ENCODE results near the gene KLHL34. TPM values are rescaled to one million over a fixed set of nuclear protein-coding genes. Genes with fewer than 3 reads are reported as not detected.

The KLHL34 gene
- total and polyA plus RNA-seq, 2 of the 13 experiments (the other 11 are each of a cell fraction or from before 2014, with no cell fraction given): not detected

- Histone ChIP-seq H3K27ac (ENCODE audit: extremely low read length, insufficient read depth, low read length) (no peak overlapping the region), H3K9me3 (ENCODE audit: low read length) (no peaks in the 10 kb centered on the region), H2AFZ (ENCODE audit: low read length) (no peak overlapping the region), H3K4me2 (ENCODE audit: low read depth, low read length) (no peak overlapping the region), H3K9ac (ENCODE audit: insufficient read depth, low read depth, low read length) (no peak overlapping the region), H3K4me3 (replicated peaks in 1 of 3; ENCODE audit: insufficient read depth in 1 of 3, low read depth in 2 of 3, low read length in 3 of 3) (no peak overlapping the region), H4K20me1 (ENCODE audit: insufficient read depth, low read length) (no peaks in the 10 kb centered on the region), H3K36me3 (replicated peaks in 1 of 2; ENCODE audit: control insufficient read depth in 1 of 2, insufficient read depth in 2 of 2, low read length in 2 of 2) (no peaks in the 10 kb centered on the region), H3K27me3 (ENCODE audit: control insufficient read depth in 1 of 2, insufficient read depth in 2 of 2, low read length in 2 of 2) (no peaks in the 10 kb centered on the region; a peak in 1 of 5 replicates), H3K4me1 (ENCODE audit: insufficient read depth, low read length) (no peaks in the 10 kb centered on the region), H3K79me2 (ENCODE audit: insufficient read depth, low read length) (no peaks in the 10 kb centered on the region)
- DNase-seq (ENCODE audit: low spot score) (no peak), ATAC-seq (no peak), FAIRE-seq (no peak)
- no TSS peak for BruUV-seq (replicated peaks)
- ChIA-PET POLR2A (no interaction called here), CTCF (ENCODE audit: low intra/inter-chr PET ratio, low total read pairs) (no interaction called here)
- in situ Hi-C loops (cut with HindIII; ENCODE audit: extremely low pct_ligation_motif_present, low pct_unique_long_range_greater_than_20kb): no loop called here
- TF ChIP-seq ZKSCAN8 (CRISPR knock-in tag; IDR thresholded peaks at IDR 0.05; ENCODE audit: borderline replicate concordance) (no peak), ZSCAN20 (CRISPR knock-in tag; IDR thresholded peaks at IDR 0.05; ENCODE audit: borderline replicate concordance) (no peak), ZNF597 (CRISPR knock-in tag; IDR thresholded peaks at IDR 0.05) (no peak), RARG (CRISPR knock-in tag; IDR thresholded peaks at IDR 0.05; ENCODE audit: low read depth) (no peak), ZNF232 (CRISPR knock-in tag; IDR thresholded peaks at IDR 0.05; ENCODE audit: borderline replicate concordance) (no peak), CBX1 (IDR thresholded peaks at IDR 0.05; ENCODE audit: low read depth) (no peak), ZNF557 (CRISPR knock-in tag; IDR thresholded peaks at IDR 0.05) (no peak), ZNF30 (CRISPR knock-in tag; IDR thresholded peaks at IDR 0.05) (no peak), ZNF598 (CRISPR knock-in tag; IDR thresholded peaks at IDR 0.05; ENCODE audit: borderline replicate concordance) (no peak), SSRP1 (CRISPR knock-in tag; IDR thresholded peaks at IDR 0.05) (no peak), NFATC3 (CRISPR knock-in tag; IDR thresholded peaks at IDR 0.05) (no peak), PHF5A (CRISPR knock-in tag; IDR thresholded peaks at IDR 0.05; ENCODE audit: low read depth, unreplicated experiment) (no peak)
- TF ChIP-seq, protein P1, sequence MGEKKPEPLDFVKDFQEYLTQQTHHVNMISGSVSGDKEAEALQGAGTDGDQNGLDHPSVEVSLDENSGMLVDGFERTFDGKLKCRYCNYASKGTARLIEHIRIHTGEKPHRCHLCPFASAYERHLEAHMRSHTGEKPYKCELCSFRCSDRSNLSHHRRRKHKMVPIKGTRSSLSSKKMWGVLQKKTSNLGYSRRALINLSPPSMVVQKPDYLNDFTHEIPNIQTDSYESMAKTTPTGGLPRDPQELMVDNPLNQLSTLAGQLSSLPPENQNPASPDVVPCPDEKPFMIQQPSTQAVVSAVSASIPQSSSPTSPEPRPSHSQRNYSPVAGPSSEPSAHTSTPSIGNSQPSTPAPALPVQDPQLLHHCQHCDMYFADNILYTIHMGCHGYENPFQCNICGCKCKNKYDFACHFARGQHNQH (CRISPR knock-in tag; IDR thresholded peaks at IDR 0.05): no peak
- WGBS (ENCODE audit: low lambda C conversion rate): 23% methylated on average over 3 of the region's 3 CpGs
- intact Hi-C loops (cut with micrococcal nuclease; ENCODE audit: unreplicated experiment): no loop called here
These were observed 1.2 kb upstream of the KLHL34 start for GRCh38 chrX:21659320-21659719.

Measured in HepG2 (cell line).